ENCODE data around the gene SLC4A1AP. TPM values are rescaled to one million over a fixed set of nuclear protein-coding genes. Genes with fewer than 3 reads are reported as not detected.

SLC4A1AP gene
- total RNA-seq, 4 donors from 2014 or later = 16.7 to 22.8 (median 20.1) TPM

- peaks cover 27 to 50% (median 38%) of the 10 kb centered on the region in 4 donors for H3K4me1 ChIP-seq
- TF ChIP-seq CTCF (IDR thresholded peaks at IDR 0.05) (no peak), POLR2AphosphoS5 (IDR thresholded peaks at IDR 0.05) (no peak), EP300 (IDR thresholded peaks at IDR 0.05) (no peak), POLR2A (IDR thresholded peaks at IDR 0.05; ENCODE audit: low read depth) (no peak)
Measured at GRCh38 chr2:27661371-27661770, 2.3 kb upstream of the SLC4A1AP start.

GRCh38 chr2:27664154-27664574, 475 bp downstream of the SLC4A1AP start:
- H3K36me3 ChIP-seq = peaks cover 20 to 62% (median 50%) of the 10 kb centered on the region in 4 donors
- WGBS = 7% methylated on average over 18 of the region's 28 CpGs
- no peak for TF ChIP-seq POLR2A (IDR thresholded peaks at IDR 0.05; ENCODE audit: low read depth)
- no peak for TF ChIP-seq POLR2AphosphoS5 (IDR thresholded peaks at IDR 0.05)
- TF ChIP-seq CTCF (IDR thresholded peaks at IDR 0.05) = no peak
- TF ChIP-seq EP300 (IDR thresholded peaks at IDR 0.05) = no peak

More at GRCh38 chr2:27661371-27661770, 2.3 kb upstream of the SLC4A1AP start:
- Histone ChIP-seq H3K27me3 (no peaks in the 10 kb centered on the region), H3K27ac (replicated peaks in 1 of 4) (no peak overlapping the region), H3K4me3 (no peak overlapping the region), H3K9me3 (no peaks in the 10 kb centered on the region), H3K36me3 (peaks cover 23 to 60% (median 46%) of the 10 kb centered on the region in 4 donors)
- 90% methylated on average over 1 of the region's 1 CpG for WGBS
- intact Hi-C loops (cut with DNase I) = no loop called here
- no peak for DNase-seq (ENCODE audit: extremely low spot score)

GRCh38 chr2:27664622-27665363, 1.1 kb downstream of the SLC4A1AP start:
- no peak for TF ChIP-seq EP300 (IDR thresholded peaks at IDR 0.05)
- no peak for TF ChIP-seq CTCF (IDR thresholded peaks at IDR 0.05)
- no peak for TF ChIP-seq POLR2AphosphoS5 (IDR thresholded peaks at IDR 0.05)
- no peak for TF ChIP-seq POLR2A (IDR thresholded peaks at IDR 0.05; ENCODE audit: low read depth)
- H3K27ac ChIP-seq (replicated peaks in 1 of 4) = peak overlapping the region in 1 of 4 donors; percentile 77
- DNase-seq (ENCODE audit: extremely low spot score) = no peak
- H3K9me3 ChIP-seq = no peaks in the 10 kb centered on the region
- H3K27me3 ChIP-seq = no peaks in the 10 kb centered on the region
- intact Hi-C loops (cut with DNase I) = no loop called here
- H3K4me1 ChIP-seq = peaks cover 27 to 41% (median 35%) of the 10 kb centered on the region in 4 donors
- H3K4me3 ChIP-seq = peak overlapping the region; percentile 72 to 91 (median 88)
- H3K36me3 ChIP-seq = peaks cover 26 to 62% (median 52%) of the 10 kb centered on the region in 4 donors
- 88% methylated on average over 16 of the region's 16 CpGs for WGBS

More at GRCh38 chr2:27664154-27664574, 475 bp downstream of the SLC4A1AP start:
- no peaks in the 10 kb centered on the region for H3K27me3 ChIP-seq
- intact Hi-C loops (cut with DNase I) = no loop called here
- H3K4me3 ChIP-seq = peak overlapping the region; percentile 72 to 91 (median 88)
- H3K4me1 ChIP-seq = peaks cover 27 to 47% (median 37%) of the 10 kb centered on the region in 4 donors
- H3K27ac ChIP-seq (replicated peaks in 1 of 4) = peak overlapping the region; percentile 77 to 89 (median 86)
- no peaks in the 10 kb centered on the region for H3K9me3 ChIP-seq
- DNase-seq (ENCODE audit: extremely low spot score) = no peak

GRCh38 chr2:27667446-27667845, 3.8 kb downstream of the SLC4A1AP start:
- no peaks in the 10 kb centered on the region for H3K9me3 ChIP-seq
- no peak for DNase-seq (ENCODE audit: extremely low spot score)
- TF ChIP-seq POLR2A (IDR thresholded peaks at IDR 0.05; ENCODE audit: low read depth) (no peak), POLR2AphosphoS5 (IDR thresholded peaks at IDR 0.05) (no peak), CTCF (IDR thresholded peaks at IDR 0.05) (no peak), EP300 (IDR thresholded peaks at IDR 0.05) (no peak)
- H3K27me3 ChIP-seq = no peaks in the 10 kb centered on the region
- peaks cover 22 to 29% (median 26%) of the 10 kb centered on the region in 4 donors for H3K4me1 ChIP-seq
- no peak overlapping the region for H3K4me3 ChIP-seq
- intact Hi-C loops (cut with DNase I) = no loop called here
- WGBS = 75% methylated on average over 1 of the region's 1 CpG
- peaks cover 31 to 63% (median 53%) of the 10 kb centered on the region in 4 donors for H3K36me3 ChIP-seq
- H3K27ac ChIP-seq (replicated peaks in 1 of 4) = no peak overlapping the region

Data from esophagus muscularis mucosa (tissue), 4 donors.